ENCODE data around the gene FANCC.

The FANCC gene

DNA sequence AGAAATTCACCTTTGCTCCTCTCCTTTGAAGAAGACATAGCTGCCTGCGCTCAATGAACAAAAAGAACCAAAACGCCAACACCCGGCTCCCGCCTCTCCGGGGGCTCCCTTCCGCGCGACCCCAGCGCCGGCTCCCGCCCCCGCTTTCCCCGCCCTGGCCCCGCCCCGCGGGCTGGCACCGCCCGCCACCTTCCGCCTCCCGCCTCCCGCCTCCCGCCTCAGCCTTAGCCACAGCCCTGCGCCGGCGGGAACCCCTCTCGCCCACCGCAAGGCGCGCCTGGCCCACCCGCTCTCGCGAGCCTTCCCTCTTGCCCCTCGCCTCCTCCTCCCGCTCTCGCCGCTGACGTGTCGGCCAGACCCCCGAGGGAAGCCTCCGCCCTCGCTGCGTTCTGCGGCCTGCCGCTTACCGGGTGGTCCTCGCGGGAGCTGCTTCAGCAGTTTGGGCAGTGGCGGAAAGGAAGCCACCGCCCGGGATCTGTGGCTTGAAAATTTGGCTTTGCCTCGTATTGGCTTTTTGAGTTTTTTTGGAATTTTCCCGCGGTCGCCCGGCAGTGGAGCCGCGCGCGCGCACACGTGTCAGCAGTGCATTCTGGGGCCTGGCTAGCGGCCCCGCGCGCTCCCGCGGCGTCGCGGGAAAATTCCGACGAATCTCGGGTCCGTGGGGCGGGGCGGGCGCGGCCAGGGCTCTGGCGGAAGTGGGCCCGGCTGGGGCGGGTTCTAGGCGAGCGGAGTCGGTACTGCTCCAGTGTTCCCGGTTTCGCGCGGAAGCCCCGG lies at the start of gene FANCC:
Gene FANCC (minus strand): TSS at position 591 of the 774 bp plus-strand sequence. CDS start 68,418 bp downstream, outside the sequence.
- no peak for TF ChIP-seq CTCF (conservative IDR thresholded peaks at IDR 0.05; ENCODE audit: low read depth)
- ChIA-PET CTCF (interaction anchor here (0.7 kb wide), 1 partner anchor 929 kb away, joined by 3 read pairs; no protein-coding TSS in a partner anchor), POLR2A (ENCODE audit: low non-redundant PET) (no interaction called here)
- H3K27ac ChIP-seq = peak within 1 kb of the TSS; percentile 100
- peak; percentile 93 for DNase-seq (ENCODE audit: low spot score)

- ChIA-PET POLR2A (ENCODE audit: low non-redundant PET) (no interaction called here), CTCF (interaction anchor here (1.0 kb wide), 1 partner anchor 15 kb away, joined by 3 read pairs; no protein-coding TSS in a partner anchor)
- TF ChIP-seq CTCF (conservative IDR thresholded peaks at IDR 0.05; ENCODE audit: low read depth) = no peak
- no peak for DNase-seq (ENCODE audit: low spot score)
- H3K27ac ChIP-seq = no peak overlapping the region
These were observed 49.3 kb upstream of the FANCC start for GRCh38 chr9:95366731-95367325.

DNA sequence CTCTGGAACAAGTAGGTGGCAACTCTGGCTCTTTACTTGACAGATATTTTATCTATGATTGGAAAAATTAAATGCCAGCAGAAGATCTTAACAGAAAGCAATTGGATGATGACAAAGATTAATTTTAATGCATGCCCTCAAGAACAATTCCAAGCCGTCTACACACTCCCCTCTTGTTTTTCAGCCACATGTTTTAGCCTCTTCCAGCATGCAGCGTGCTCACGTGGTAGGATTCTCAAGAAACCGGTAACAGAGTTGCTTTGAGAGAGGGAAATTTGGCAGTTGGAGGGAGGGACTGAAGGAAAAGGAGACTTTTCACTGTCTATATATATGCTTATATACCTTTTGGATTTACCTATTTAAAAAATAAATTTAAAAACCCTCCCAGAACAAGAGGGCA lies 48.3 kb upstream of the FANCC start:
- ChIA-PET POLR2A (ENCODE audit: low non-redundant PET) (no interaction called here), CTCF (no interaction called here)
- no peak for DNase-seq (ENCODE audit: low spot score)

DNA sequence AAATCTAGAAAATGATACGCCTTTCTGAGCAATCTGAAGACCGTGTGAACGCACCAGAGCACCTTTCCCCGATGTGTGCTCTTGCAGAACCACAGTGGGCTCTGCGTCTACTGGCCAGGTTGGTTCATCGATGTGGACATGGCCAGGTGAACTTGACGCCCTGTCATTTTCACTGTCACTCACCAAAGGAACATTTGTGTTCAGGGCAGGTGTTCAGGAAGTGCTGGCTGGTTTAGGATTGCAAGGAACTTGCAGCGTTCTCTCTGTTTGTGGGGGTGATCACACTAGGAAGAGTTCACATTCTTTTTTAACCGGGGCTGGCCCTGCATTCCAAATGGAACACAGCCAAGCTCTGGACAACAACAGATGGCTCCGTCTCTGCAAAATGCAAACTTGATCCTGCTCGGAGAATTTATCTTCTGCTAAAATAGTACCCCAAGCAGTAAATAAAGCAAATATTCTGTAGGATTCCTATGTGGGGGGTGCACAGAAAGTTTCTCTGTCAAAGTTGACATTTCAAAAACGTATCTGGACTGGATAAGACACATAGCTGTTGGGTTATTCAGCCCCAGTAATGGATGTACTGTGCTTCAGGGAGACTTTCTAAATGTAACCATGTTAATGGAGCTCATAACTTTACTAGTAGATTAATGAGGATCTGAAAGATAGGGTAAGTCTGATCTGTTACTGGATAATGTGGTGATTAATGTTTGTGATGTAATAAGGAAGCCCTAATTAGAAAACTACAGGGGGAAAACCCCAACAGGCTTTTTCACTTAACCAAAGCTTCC lies 45.7 kb upstream of the FANCC start:
- H3K27ac ChIP-seq = no peak overlapping the region
- POLR2A ChIA-PET (ENCODE audit: low non-redundant PET) = no interaction called here
- CTCF ChIA-PET = no interaction called here
- DNase-seq (ENCODE audit: low spot score) = no peak
- no peak for TF ChIP-seq CTCF (conservative IDR thresholded peaks at IDR 0.05; ENCODE audit: low read depth)

More for the DNA sequence above, 48.3 kb upstream of the FANCC start:
- TF ChIP-seq CTCF (conservative IDR thresholded peaks at IDR 0.05; ENCODE audit: low read depth) = no peak
- no peak overlapping the region for H3K27ac ChIP-seq

DNA sequence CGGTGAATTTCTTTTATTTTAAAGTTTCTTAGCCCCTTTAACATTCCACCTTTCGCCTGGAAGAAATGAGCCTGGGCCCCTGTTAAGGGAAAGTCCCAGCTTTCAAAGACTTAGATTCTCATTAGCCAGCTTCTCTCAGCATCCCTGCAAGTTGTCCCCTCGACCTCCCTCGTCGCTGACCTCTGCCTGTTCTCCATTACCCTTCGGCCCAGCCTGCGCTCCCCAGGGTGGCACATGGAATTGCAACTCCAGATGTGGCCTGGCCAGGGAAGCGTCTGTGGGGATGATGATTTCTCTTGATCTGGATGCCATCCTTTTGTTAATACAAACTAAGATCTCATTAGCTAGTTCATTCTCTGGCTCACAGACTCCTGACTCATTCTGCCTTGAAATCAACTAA lies 43.4 kb upstream of the FANCC start:
- H3K27ac ChIP-seq = no peak overlapping the region
- no peak for DNase-seq (ENCODE audit: low spot score)
- no peak for TF ChIP-seq CTCF (conservative IDR thresholded peaks at IDR 0.05; ENCODE audit: low read depth)
- ChIA-PET POLR2A (ENCODE audit: low non-redundant PET) (no interaction called here), CTCF (no interaction called here)

DNA sequence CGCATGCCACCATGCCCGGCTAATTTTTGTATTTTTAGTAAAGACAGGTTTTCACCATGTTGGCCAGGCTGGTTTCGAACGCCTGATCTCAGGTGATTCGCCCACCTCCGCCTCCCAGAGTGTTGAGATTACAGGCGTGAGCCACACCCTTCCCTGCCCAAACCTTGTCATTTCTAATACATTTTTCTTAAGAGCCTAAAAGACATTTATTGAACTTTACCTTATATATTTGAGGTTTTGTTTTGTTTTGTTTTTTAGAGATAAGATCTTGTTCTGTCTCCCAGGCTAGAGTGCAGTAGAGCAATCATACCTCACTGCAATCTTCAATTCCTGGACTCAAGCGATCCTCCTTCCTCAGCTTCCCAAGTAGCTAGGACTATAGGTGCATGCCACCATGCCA lies 39.8 kb upstream of the FANCC start:
- no peak for DNase-seq (ENCODE audit: low spot score)
- H3K27ac ChIP-seq = no peak overlapping the region
- POLR2A ChIA-PET (ENCODE audit: low non-redundant PET) = no interaction called here
- CTCF ChIA-PET = no interaction called here
- no peak for TF ChIP-seq CTCF (conservative IDR thresholded peaks at IDR 0.05; ENCODE audit: low read depth)

All from RWPE1 (cell line).